Breast epithelium (tissue), 3 donors: ENCODE data around the gene SHH.

ENCODE experiments used
- POLR2AphosphoS5 ChIP-seq, 3 donors: sonication (generic); formaldehyde crosslinking; IDR thresholded peaks; one replicate each; pipeline ENCODE4 v1.6.1; 2017; ENCODE audit warnings: antibody characterized with exemption in 3 of 3
- TF ChIP-seq, protein P1 (sequence below), 3 donors: fragments of 450-650 bp; IDR thresholded peaks; one replicate each; pipeline ENCODE4 v1.5.1; 2016 to 2017; ENCODE audit warnings: antibody characterized with exemption in 3 of 3, mild to moderate bottlenecking in 3 of 3, moderate library complexity in 3 of 3

DNA sequence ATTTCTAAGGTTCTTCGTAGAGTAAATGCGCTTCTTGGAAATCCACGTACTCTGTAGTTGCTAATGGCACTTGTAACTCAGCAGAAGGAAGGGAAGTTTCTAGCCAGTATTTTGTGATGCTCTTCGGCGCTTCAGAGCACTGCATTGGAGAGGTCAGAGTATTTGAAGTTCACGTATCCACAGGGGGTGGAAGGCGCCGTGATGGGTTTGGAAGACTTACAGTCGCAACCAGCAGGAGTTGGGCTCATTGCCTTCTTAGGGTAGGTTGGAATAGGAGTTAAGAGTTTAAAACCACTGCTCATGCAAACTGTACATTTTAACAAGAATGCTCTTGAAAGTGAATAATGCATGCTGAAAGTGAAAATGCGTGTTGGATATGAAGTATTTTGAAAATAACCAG, 49.1 kb downstream of the SHH start:
- TF ChIP-seq, protein P1, sequence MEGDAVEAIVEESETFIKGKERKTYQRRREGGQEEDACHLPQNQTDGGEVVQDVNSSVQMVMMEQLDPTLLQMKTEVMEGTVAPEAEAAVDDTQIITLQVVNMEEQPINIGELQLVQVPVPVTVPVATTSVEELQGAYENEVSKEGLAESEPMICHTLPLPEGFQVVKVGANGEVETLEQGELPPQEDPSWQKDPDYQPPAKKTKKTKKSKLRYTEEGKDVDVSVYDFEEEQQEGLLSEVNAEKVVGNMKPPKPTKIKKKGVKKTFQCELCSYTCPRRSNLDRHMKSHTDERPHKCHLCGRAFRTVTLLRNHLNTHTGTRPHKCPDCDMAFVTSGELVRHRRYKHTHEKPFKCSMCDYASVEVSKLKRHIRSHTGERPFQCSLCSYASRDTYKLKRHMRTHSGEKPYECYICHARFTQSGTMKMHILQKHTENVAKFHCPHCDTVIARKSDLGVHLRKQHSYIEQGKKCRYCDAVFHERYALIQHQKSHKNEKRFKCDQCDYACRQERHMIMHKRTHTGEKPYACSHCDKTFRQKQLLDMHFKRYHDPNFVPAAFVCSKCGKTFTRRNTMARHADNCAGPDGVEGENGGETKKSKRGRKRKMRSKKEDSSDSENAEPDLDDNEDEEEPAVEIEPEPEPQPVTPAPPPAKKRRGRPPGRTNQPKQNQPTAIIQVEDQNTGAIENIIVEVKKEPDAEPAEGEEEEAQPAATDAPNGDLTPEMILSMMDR (IDR thresholded peaks at IDR 0.05), result no peak
- no peak for TF ChIP-seq POLR2AphosphoS5 (IDR thresholded peaks at IDR 0.05)
